ENCODE measurements around the gene RPS6KA1.

The RPS6KA1 gene

GRCh38 chr1:26542771-26543451 is 13.3 kb downstream of the RPS6KA1 start:
- Histone ChIP-seq H3K4me3 (no peak overlapping the region), H3K36me3 (ENCODE audit: insufficient read depth, low read length) (no peaks in the 10 kb centered on the region), H3K9ac (ENCODE audit: insufficient read length) (no peak overlapping the region), H3K9me3 (ENCODE audit: low read depth, low read length) (no peaks in the 10 kb centered on the region), H3K27ac (no peak overlapping the region)
- TF ChIP-seq FOXP2 (optimal IDR thresholded peaks at IDR 0.05; ENCODE audit: control extremely low read depth, extremely low read length, insufficient read depth) = no peak
- DNase-seq (ENCODE audit: low read depth, low spot score) = no peak

- Histone ChIP-seq H3K9me3 (ENCODE audit: low read depth, low read length) (no peaks in the 10 kb centered on the region), H3K4me3 (no peak overlapping the region), H3K9ac (ENCODE audit: insufficient read length) (no peak overlapping the region), H3K27ac (no peak overlapping the region), H3K36me3 (ENCODE audit: insufficient read depth, low read length) (no peaks in the 10 kb centered on the region)
- DNase-seq (ENCODE audit: low read depth, low spot score) = no peak
- no peak for TF ChIP-seq POLR2AphosphoS5 (IDR thresholded peaks at IDR 0.05; ENCODE audit: borderline replicate concordance, low read depth, low read length)
- TF ChIP-seq EZH2 (IDR thresholded peaks at IDR 0.05) = no peak
- TF ChIP-seq FOXP2 (optimal IDR thresholded peaks at IDR 0.05; ENCODE audit: control extremely low read depth, extremely low read length, insufficient read depth) = no peak
These were observed 13.9 kb downstream of the RPS6KA1 start for GRCh38 chr1:26543462-26543861.

GRCh38 chr1:26544126-26544525 is 14.6 kb downstream of the RPS6KA1 start:
- Histone ChIP-seq H3K4me3 (no peak overlapping the region), H3K9me3 (ENCODE audit: low read depth, low read length) (no peaks in the 10 kb centered on the region), H3K36me3 (ENCODE audit: insufficient read depth, low read length) (no peaks in the 10 kb centered on the region), H3K9ac (ENCODE audit: insufficient read length) (no peak overlapping the region), H3K27ac (no peak overlapping the region)
- no peak for TF ChIP-seq EZH2 (IDR thresholded peaks at IDR 0.05)
- TF ChIP-seq FOXP2 (optimal IDR thresholded peaks at IDR 0.05; ENCODE audit: control extremely low read depth, extremely low read length, insufficient read depth) = no peak
- TF ChIP-seq POLR2AphosphoS5 (IDR thresholded peaks at IDR 0.05; ENCODE audit: borderline replicate concordance, low read depth, low read length) = no peak
- no peak for DNase-seq (ENCODE audit: low read depth, low spot score)

- H3K36me3 ChIP-seq (ENCODE audit: insufficient read depth, low read length) = no peaks in the 10 kb centered on the region
- no peak for DNase-seq (ENCODE audit: low read depth, low spot score)
- no peak overlapping the region for H3K4me3 ChIP-seq
These were observed 16.4 kb downstream of the RPS6KA1 start for GRCh38 chr1:26545969-26546323.

GRCh38 chr1:26546375-26546774 is 16.8 kb downstream of the RPS6KA1 start:
- Histone ChIP-seq H3K27ac (no peak overlapping the region), H3K9me3 (ENCODE audit: low read depth, low read length) (no peaks in the 10 kb centered on the region), H3K36me3 (ENCODE audit: insufficient read depth, low read length) (no peaks in the 10 kb centered on the region), H3K4me3 (no peak overlapping the region), H3K9ac (ENCODE audit: insufficient read length) (no peak overlapping the region)
- no peak for TF ChIP-seq EZH2 (IDR thresholded peaks at IDR 0.05)
- no peak for TF ChIP-seq POLR2AphosphoS5 (IDR thresholded peaks at IDR 0.05; ENCODE audit: borderline replicate concordance, low read depth, low read length)
- no peak for TF ChIP-seq FOXP2 (optimal IDR thresholded peaks at IDR 0.05; ENCODE audit: control extremely low read depth, extremely low read length, insufficient read depth)
- no peak for DNase-seq (ENCODE audit: low read depth, low spot score)

More at GRCh38 chr1:26545969-26546323, 16.4 kb downstream of the RPS6KA1 start:
- Histone ChIP-seq H3K27ac (no peak overlapping the region), H3K9me3 (ENCODE audit: low read depth, low read length) (no peaks in the 10 kb centered on the region), H3K9ac (ENCODE audit: insufficient read length) (no peak overlapping the region)
- TF ChIP-seq EZH2 (IDR thresholded peaks at IDR 0.05) (no peak), POLR2AphosphoS5 (IDR thresholded peaks at IDR 0.05; ENCODE audit: borderline replicate concordance, low read depth, low read length) (no peak), FOXP2 (optimal IDR thresholded peaks at IDR 0.05; ENCODE audit: control extremely low read depth, extremely low read length, insufficient read depth) (no peak)

GRCh38 chr1:26546819-26547218 is 17.3 kb downstream of the RPS6KA1 start:
- no peak overlapping the region for H3K9ac ChIP-seq (ENCODE audit: insufficient read length)
- no peak overlapping the region for H3K4me3 ChIP-seq
- no peak for TF ChIP-seq FOXP2 (optimal IDR thresholded peaks at IDR 0.05; ENCODE audit: control extremely low read depth, extremely low read length, insufficient read depth)
- no peak for TF ChIP-seq POLR2AphosphoS5 (IDR thresholded peaks at IDR 0.05; ENCODE audit: borderline replicate concordance, low read depth, low read length)
- no peak for TF ChIP-seq EZH2 (IDR thresholded peaks at IDR 0.05)
- no peak overlapping the region for H3K27ac ChIP-seq
- no peaks in the 10 kb centered on the region for H3K9me3 ChIP-seq (ENCODE audit: low read depth, low read length)
- no peaks in the 10 kb centered on the region for H3K36me3 ChIP-seq (ENCODE audit: insufficient read depth, low read length)
- no peak for DNase-seq (ENCODE audit: low read depth, low spot score)

- no peaks in the 10 kb centered on the region for H3K9me3 ChIP-seq (ENCODE audit: low read depth, low read length)
- H3K27ac ChIP-seq = no peak overlapping the region
- no peak overlapping the region for H3K4me3 ChIP-seq
- H3K9ac ChIP-seq (ENCODE audit: insufficient read length) = no peak overlapping the region
- H3K36me3 ChIP-seq (ENCODE audit: insufficient read depth, low read length) = no peaks in the 10 kb centered on the region
- TF ChIP-seq EZH2 (IDR thresholded peaks at IDR 0.05) = no peak
- no peak for TF ChIP-seq POLR2AphosphoS5 (IDR thresholded peaks at IDR 0.05; ENCODE audit: borderline replicate concordance, low read depth, low read length)
- TF ChIP-seq FOXP2 (optimal IDR thresholded peaks at IDR 0.05; ENCODE audit: control extremely low read depth, extremely low read length, insufficient read depth) = no peak
- DNase-seq (ENCODE audit: low read depth, low spot score) = no peak
These were observed 19.3 kb downstream of the RPS6KA1 start for GRCh38 chr1:26548841-26549240.

- H3K27ac ChIP-seq = no peak overlapping the region
- H3K36me3 ChIP-seq (ENCODE audit: insufficient read depth, low read length) = no peaks in the 10 kb centered on the region
- no peaks in the 10 kb centered on the region for H3K9me3 ChIP-seq (ENCODE audit: low read depth, low read length)
- H3K9ac ChIP-seq (ENCODE audit: insufficient read length) = no peak overlapping the region
- no peak overlapping the region for H3K4me3 ChIP-seq
- DNase-seq (ENCODE audit: low read depth, low spot score) = no peak
- TF ChIP-seq FOXP2 (optimal IDR thresholded peaks at IDR 0.05; ENCODE audit: control extremely low read depth, extremely low read length, insufficient read depth) = no peak
- TF ChIP-seq EZH2 (IDR thresholded peaks at IDR 0.05) = no peak
These were observed 21.4 kb downstream of the RPS6KA1 start for GRCh38 chr1:26550946-26551345.

GRCh38 chr1:26552720-26553119 is 23.2 kb downstream of the RPS6KA1 start:
- no peaks in the 10 kb centered on the region for H3K36me3 ChIP-seq (ENCODE audit: insufficient read depth, low read length)
- no peaks in the 10 kb centered on the region for H3K9me3 ChIP-seq (ENCODE audit: low read depth, low read length)
- no peak for TF ChIP-seq EZH2 (IDR thresholded peaks at IDR 0.05)
- TF ChIP-seq POLR2AphosphoS5 (IDR thresholded peaks at IDR 0.05; ENCODE audit: borderline replicate concordance, low read depth, low read length) = no peak
- TF ChIP-seq FOXP2 (optimal IDR thresholded peaks at IDR 0.05; ENCODE audit: control extremely low read depth, extremely low read length, insufficient read depth) = no peak
- no peak overlapping the region for H3K27ac ChIP-seq
- no peak for DNase-seq (ENCODE audit: low read depth, low spot score)
- H3K9ac ChIP-seq (ENCODE audit: insufficient read length) = no peak overlapping the region
- no peak overlapping the region for H3K4me3 ChIP-seq
